Choroid plexus epithelial cell (primary cell): ENCODE measurements around the gene TATDN3.
"Not testable (repeated sequence)": the region's sequence is repeated elsewhere in the genome, so short reads cannot be mapped to it uniquely, and the experiment has no call there.

Source experiments
- DNase-seq: peaks from one replicate; pipeline ENCODE4 v3.0.0-alpha.2; 2010; ENCODE audit warnings: low read depth
- H3K4me3 ChIP-seq: 2 replicates; pipeline ENCODE4 v1.5.1; 2011; ENCODE audit warnings: low read depth, mild to moderate bottlenecking, control low read depth, low read length, moderate library complexity
- TF ChIP-seq, protein P1 (sequence below): conservative IDR thresholded peaks from 2 replicates; pipeline ENCODE4 v1.5.1; 2011; ENCODE audit warnings: low read depth, mild to moderate bottlenecking, control low read depth, inconsistent platforms, low read length, moderate library complexity

TATDN3 gene

DNA sequence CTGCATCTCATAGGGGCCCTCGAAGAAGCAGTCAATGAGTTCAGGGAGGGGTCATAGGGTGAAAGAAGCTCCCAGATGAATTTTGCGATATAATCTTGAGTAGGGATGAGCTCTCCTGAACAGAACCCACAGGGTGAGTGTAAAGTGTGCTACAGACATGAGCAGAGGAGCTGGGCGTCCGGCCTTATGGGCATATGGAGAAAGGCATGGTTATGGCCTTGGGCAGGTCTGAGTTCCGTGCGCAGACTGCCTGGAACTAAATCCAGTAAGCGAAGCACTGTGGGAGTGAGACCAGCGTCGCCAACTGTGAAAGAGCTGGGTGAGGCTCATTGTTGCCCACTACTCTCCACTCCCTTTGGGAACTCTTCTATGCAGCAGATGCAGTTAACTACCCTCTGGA, 28.9 kb upstream of the TATDN3 start:
- no peak for DNase-seq
- TF ChIP-seq, protein P1, sequence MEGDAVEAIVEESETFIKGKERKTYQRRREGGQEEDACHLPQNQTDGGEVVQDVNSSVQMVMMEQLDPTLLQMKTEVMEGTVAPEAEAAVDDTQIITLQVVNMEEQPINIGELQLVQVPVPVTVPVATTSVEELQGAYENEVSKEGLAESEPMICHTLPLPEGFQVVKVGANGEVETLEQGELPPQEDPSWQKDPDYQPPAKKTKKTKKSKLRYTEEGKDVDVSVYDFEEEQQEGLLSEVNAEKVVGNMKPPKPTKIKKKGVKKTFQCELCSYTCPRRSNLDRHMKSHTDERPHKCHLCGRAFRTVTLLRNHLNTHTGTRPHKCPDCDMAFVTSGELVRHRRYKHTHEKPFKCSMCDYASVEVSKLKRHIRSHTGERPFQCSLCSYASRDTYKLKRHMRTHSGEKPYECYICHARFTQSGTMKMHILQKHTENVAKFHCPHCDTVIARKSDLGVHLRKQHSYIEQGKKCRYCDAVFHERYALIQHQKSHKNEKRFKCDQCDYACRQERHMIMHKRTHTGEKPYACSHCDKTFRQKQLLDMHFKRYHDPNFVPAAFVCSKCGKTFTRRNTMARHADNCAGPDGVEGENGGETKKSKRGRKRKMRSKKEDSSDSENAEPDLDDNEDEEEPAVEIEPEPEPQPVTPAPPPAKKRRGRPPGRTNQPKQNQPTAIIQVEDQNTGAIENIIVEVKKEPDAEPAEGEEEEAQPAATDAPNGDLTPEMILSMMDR = no peak
- H3K4me3 ChIP-seq = no peak overlapping the region

DNA sequence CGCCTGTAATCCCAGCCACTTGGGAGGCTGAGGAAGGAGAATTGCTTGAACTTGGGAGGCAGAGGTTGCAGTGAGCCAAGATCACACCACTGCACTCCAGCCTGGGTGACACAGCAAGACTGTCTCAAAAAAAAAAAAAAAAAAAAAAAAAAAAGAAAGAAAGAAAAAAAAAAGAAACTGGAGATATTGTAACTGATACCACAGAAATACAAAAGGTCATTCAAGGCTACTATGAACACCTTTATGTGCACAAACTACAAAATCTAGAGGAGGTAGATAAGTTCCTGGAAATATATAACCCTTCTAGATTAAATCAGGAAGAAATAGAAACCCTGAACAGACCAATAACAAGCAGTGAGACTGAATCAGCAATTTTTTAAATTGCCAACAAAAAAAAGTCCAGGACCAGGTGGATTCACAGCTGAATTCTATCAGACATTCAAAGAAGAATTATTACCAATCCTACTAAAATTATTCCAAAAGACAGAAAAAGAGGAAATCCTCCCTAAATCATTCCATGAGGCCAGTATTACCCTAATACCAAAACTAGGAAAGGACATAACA, 26.9 kb upstream of the TATDN3 start:
- H3K4me3 ChIP-seq, DNase-seq: not testable (repeated sequence)

DNA sequence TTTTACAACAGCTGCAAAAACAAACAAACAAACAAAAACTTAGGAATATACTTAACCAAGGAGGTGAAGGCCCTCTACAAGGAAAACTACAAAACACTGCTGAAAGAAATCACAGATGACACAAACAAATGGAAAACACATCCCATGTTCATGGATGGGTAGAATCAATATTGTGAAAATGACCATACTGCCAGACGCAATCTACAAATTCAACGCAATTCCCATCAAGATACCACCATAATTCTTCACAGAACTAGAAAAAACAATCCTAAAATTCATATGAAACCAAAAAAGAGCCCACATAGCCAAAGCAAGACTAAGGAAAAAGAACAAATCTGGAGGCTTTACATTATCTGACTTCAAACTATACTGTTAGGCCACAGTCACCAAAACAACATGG, 24.9 kb upstream of the TATDN3 start:
- DNase-seq, H3K4me3 ChIP-seq: not testable (repeated sequence)

DNA sequence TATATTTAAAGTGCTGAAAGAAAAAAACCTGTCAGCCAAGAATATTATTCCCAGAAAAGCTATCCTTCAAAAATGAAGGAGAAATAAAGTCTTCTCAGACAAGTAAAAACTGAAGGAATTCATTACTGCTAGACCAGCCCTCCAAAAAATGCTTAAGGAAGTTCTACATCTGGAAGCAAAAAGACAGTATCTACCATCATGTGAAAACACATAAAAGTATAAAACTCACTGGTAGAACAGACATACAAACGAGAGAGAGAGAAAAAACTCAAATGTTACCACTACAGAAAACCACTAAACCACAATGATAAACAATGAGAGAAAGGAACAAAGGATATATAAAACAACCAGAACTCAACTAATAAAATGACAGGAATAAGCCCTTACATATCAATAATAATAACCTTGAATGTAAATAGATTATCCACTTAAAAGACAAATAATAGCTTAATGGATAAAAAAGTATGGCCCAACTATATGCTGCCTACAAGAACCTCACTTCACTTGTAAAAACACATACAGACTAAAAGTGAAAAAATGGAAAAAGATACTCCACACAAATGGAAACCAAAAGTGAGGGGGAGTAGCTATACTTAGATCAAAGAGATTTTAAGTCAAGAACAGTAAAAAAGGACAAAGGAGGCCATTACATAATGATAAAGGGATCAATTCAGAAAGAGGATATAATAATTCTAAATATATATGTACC, 22.1 kb upstream of the TATDN3 start:
- DNase-seq = no peak
- TF ChIP-seq, protein P1 = no peak
- no peak overlapping the region for H3K4me3 ChIP-seq

DNA sequence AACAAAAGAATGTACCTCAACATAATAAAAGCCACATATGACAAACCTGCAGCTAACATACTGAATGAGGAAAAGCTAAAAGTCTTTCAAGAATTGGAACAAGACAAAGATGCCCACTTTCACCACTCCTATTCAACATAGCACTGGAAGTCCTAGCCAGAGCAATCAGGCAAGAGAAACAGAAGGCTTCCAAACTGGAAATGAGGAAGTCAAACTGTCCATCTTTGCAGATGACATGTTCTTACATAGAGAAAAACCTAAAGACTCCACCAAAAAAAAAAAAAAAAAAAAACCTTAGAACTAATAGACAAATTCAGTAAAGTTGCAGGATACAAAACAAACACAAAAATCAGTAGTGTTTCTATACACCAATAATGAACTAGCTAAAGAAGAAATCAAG, 20.4 kb upstream of the TATDN3 start:
- H3K4me3 ChIP-seq = no peak overlapping the region
- TF ChIP-seq, protein P1 = no peak
- DNase-seq = no peak

DNA sequence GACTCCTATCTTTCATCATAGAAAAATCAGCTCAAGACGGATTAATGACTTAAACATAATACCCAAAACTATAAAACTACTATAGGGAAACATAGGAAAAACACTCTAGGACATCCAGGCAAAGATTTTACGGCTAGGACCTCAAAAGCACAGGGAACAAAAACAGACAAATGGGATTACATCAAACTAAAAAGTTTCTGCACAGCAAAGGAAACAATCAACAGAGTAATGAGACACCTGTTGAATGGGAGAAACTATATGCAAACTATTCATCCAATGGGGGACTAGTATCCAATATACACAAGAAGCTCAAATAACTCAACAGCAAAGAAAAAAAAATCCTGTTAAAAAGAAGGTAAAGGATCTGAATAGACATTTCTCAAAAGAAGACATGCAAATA, 18.7 kb upstream of the TATDN3 start:
- H3K4me3 ChIP-seq = no peak overlapping the region
- TF ChIP-seq, protein P1 = no peak
- DNase-seq = no peak

DNA sequence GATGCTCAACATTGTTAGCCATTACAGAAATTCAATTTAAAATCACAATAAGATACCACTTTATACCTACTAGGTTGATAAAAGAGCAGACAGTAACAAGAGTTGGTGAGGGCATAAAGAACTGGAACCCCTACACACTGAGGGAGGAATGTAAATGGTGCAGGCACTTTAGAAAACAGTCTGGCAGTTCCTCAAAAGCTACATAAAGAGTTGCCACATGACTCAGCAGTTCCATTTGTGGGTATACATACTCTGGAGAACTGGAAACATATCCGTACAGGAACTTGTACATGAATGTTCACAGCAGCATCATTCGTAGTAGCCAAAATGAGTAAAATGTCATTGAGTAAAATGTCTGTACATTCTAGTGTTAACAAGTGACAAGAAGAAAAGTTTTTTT, 17.1 kb upstream of the TATDN3 start:
- DNase-seq = peak; percentile 52
- H3K4me3 ChIP-seq = no peak overlapping the region
- TF ChIP-seq, protein P1 = no peak

DNA sequence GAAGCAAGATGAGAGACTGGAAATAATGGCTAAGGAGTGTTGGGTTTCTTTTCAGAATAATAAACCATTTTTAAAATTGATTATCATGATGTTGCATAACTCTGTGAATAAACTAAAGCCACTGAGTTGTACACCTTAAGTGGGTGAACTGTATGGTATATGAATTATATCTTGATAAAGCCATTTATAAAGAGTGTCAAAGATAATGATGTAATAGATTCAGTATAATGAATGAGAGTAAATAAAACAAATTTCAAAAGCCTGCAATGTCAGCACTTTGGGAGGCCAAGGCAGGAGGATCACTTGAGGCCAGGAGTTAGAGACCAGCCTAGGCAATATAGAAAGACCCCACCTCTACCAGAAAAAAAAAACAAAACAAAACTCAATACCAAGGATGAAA, 16.5 kb upstream of the TATDN3 start:
- TF ChIP-seq, protein P1 = no peak
- no peak for DNase-seq
- H3K4me3 ChIP-seq = no peak overlapping the region
